GM23338 (cell line): ENCODE measurements around the gene SSB. TPM values are rescaled to one million over a fixed set of nuclear protein-coding genes. Genes with fewer than 3 reads are reported as not detected.

Experiments
- ATAC-seq: fragments of 200-7000 bp; cut with Tn5 transposase; 3 replicates; pipeline ENCODE4 v1.9.1; 2020
- DNase-seq: peaks from one replicate; pipeline ENCODE4 v3.0.0-alpha.2; 2015; ENCODE audit warnings: low spot score
- H2AFZ ChIP-seq: fragments of 200-600 bp; sonication (generic); 2 replicates; pipeline ENCODE4 v1.8.0; 2016; ENCODE audit warnings: antibody characterized with exemption, mild to moderate bottlenecking, moderate library complexity
- H3F3A ChIP-seq: fragments of 200-600 bp; sonication (generic); replicated peaks from 2 replicates; pipeline ENCODE4 v1.8.0; 2017; ENCODE audit warnings: antibody characterized with exemption, mixed run types, low read depth
- H3K27ac ChIP-seq: fragments of 200-600 bp; sonication (generic); 2 replicates; pipeline ENCODE4 v1.6.1; 2016; ENCODE audit warnings: low read depth
- H3K27me3 ChIP-seq: fragments of 200-600 bp; sonication (generic); 2 replicates; pipeline ENCODE4 v1.8.0; 2016; ENCODE audit warnings: mild to moderate bottlenecking, mixed run types, moderate library complexity; ENCODE audit not compliant: insufficient read depth
- H3K36me3 ChIP-seq: fragments of 200-600 bp; sonication (generic); 2 replicates; pipeline ENCODE4 v1.8.0; 2016; ENCODE audit warnings: mild to moderate bottlenecking; ENCODE audit not compliant: insufficient read depth
- H3K4me1 ChIP-seq: fragments of 200-600 bp; sonication (generic); 2 replicates; pipeline ENCODE4 v1.8.0; 2016; ENCODE audit warnings: mild to moderate bottlenecking, moderate library complexity; ENCODE audit not compliant: insufficient read depth
- H3K4me2 ChIP-seq: fragments of 200-600 bp; sonication (generic); 2 replicates; pipeline ENCODE4 v1.7.1; 2017; ENCODE audit warnings: mixed run types
- H3K4me3 ChIP-seq: fragments of 200-600 bp; sonication (generic); 2 replicates; pipeline ENCODE4 v1.6.1; 2016; ENCODE audit warnings: mixed run types
- H3K79me2 ChIP-seq: fragments of 200-600 bp; sonication (generic); replicated peaks from 2 replicates; pipeline ENCODE4 v1.8.0; 2017; ENCODE audit warnings: mild to moderate bottlenecking; ENCODE audit not compliant: insufficient read depth
- H3K9me2 ChIP-seq: fragments of 200-600 bp; sonication (generic); 2 replicates; pipeline ENCODE4 v1.8.0; 2017; ENCODE audit not compliant: insufficient read depth
- H4K20me1 ChIP-seq: fragments of 200-600 bp; sonication (generic); replicated peaks from 2 replicates; pipeline ENCODE4 v1.8.0; 2017; ENCODE audit warnings: mild to moderate bottlenecking; ENCODE audit not compliant: insufficient read depth
- H3K27ac Mint-ChIP-seq: 2 replicates; pipeline ENCODE4 v1.8.0; 2020; ENCODE audit warnings: inconsistent platforms, mild to moderate bottlenecking, moderate library complexity, mixed read lengths
- H3K27me3 Mint-ChIP-seq: 3 replicates; pipeline ENCODE4 v1.8.0; 2022; ENCODE audit warnings: low read depth, mild to moderate bottlenecking, moderate library complexity, mixed read lengths, inconsistent platforms; ENCODE audit not compliant: insufficient read depth, poor library complexity
- H3K36me3 Mint-ChIP-seq: 3 replicates; pipeline ENCODE4 v1.8.0; 2021; ENCODE audit warnings: low read depth, mild to moderate bottlenecking, inconsistent platforms, moderate library complexity, mixed read lengths
- H3K4me1 Mint-ChIP-seq: 3 replicates; pipeline ENCODE4 v1.8.0; 2020; ENCODE audit warnings: mild to moderate bottlenecking, inconsistent platforms, mixed read lengths
- H3K4me3 Mint-ChIP-seq: 3 replicates; pipeline ENCODE4 v1.8.0; 2021; ENCODE audit warnings: moderate library complexity, mild to moderate bottlenecking, inconsistent platforms, mixed read lengths
- H3K9me3 Mint-ChIP-seq: 3 replicates; pipeline ENCODE4 v1.8.0; 2020; ENCODE audit warnings: moderate library complexity, mild to moderate bottlenecking, inconsistent platforms, mixed read lengths
- CREB1 ChIP-seq: fragments of 250-450 bp; sonication (Bioruptor Pico); IDR thresholded peaks from 2 replicates; pipeline ENCODE4 v1.5.0; 2020; ENCODE audit warnings: low read depth, mild to moderate bottlenecking, moderate library complexity
- EZH2 ChIP-seq: fragments of 200-600 bp; sonication (generic); IDR thresholded peaks from one replicate; pipeline ENCODE4 v1.8.0; 2017; ENCODE audit warnings: antibody characterized with exemption, mild to moderate bottlenecking, low read depth; ENCODE audit not compliant: unreplicated experiment
- EZH2phosphoT487 ChIP-seq: fragments of 200-600 bp; sonication (generic); IDR thresholded peaks from one replicate; pipeline ENCODE4 v1.8.1; 2018; ENCODE audit warnings: antibody characterized with exemption; ENCODE audit not compliant: unreplicated experiment
- JUNB ChIP-seq: IDR thresholded peaks from one replicate; pipeline ENCODE4 v1.6.1; 2016; ENCODE audit warnings: antibody characterized with exemption; ENCODE audit not compliant: unreplicated experiment
- NANOG ChIP-seq: IDR thresholded peaks from 2 replicates; pipeline ENCODE4 v1.6.1; 2016; ENCODE audit warnings: antibody characterized with exemption, borderline replicate concordance
- POLR2AphosphoS5 ChIP-seq: IDR thresholded peaks from 2 replicates; pipeline ENCODE4 v1.6.1; 2016; ENCODE audit warnings: antibody characterized with exemption, low read depth
- STAT1 ChIP-seq: IDR thresholded peaks from one replicate; pipeline ENCODE4 v1.6.1; 2016; ENCODE audit warnings: antibody characterized with exemption; ENCODE audit not compliant: unreplicated experiment
- ZNF114 ChIP-seq: fragments of 250-450 bp; sonication (Bioruptor Pico); IDR thresholded peaks from 2 replicates; pipeline ENCODE4 v1.5.0; 2020; ENCODE audit warnings: mild to moderate bottlenecking, moderate library complexity
- ZNF331 ChIP-seq: fragments of 250-450 bp; sonication (Bioruptor Pico); IDR thresholded peaks from 2 replicates; pipeline ENCODE4 v1.5.0; 2020; ENCODE audit warnings: low read depth, mild to moderate bottlenecking, moderate library complexity
- polyA plus RNA-seq: library from polyadenylated mRNA; unstranded; fragments of >200 nt; fragmentation: Nextera tagmentation; extraction: Ambion mirVana; gene quantifications from 2 replicates; pipeline ENCODE4 v1.2.1, GENCODE V29; 2016
- total RNA-seq: library from RNA; depleted of rRNA; stranded (reverse); fragments of >200 nt; shearing (Covaris generic); gene quantifications from 2 replicates; pipeline ENCODE4 v1.2.3, GENCODE V29; 2014
- TF ChIP-seq, protein P1 (sequence below): fragments of 250-450 bp; sonication (Bioruptor Pico); IDR thresholded peaks from 2 replicates; pipeline ENCODE4 v1.5.0; 2020; ENCODE audit warnings: mild to moderate bottlenecking, moderate library complexity
- TF ChIP-seq, protein P2 (sequence below), 2 experiments: fragments of 200-600 bp in 1 of 2; sonication (generic) in 1 of 2; conservative IDR thresholded peaks; 2 replicates each; pipeline versions ENCODE4 v1.5.1 to v1.6.1; 2016 to 2017; ENCODE audit warnings: antibody characterized with exemption in 2 of 2, low read depth in 2 of 2, mild to moderate bottlenecking in 2 of 2, moderate library complexity in 1 of 2
- TF ChIP-seq, protein P3 (sequence below): IDR thresholded peaks from one replicate; pipeline ENCODE4 v1.6.1; 2018; ENCODE audit warnings: antibody characterized with exemption; ENCODE audit not compliant: unreplicated experiment
- TF ChIP-seq, protein P4 (sequence below): IDR thresholded peaks from 2 replicates; pipeline ENCODE4 v1.6.1; 2016; ENCODE audit warnings: antibody characterized with exemption

SSB gene
- total and polyA plus RNA-seq, 2 experiments from 2014 or later: 246 to 1,104 TPM

DNA sequence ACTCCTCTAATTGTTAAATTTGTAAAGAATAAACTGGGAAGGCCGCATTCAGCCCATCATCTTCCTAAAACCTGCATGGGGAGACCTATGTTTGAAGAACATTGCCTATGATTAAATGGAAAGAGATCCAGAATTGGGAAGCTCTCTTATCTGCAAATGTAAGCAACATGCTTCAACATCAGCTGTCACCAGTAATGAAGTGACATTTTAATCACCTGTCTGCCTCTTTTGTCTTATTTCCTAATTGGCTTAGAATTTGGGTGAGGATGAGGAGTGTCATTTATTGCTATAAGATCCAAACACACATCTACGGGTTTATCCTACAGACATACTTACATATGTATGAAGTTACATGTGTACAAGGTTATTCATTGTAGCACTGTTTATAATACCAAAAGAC is 26.0 kb upstream of the SSB start:
- Histone ChIP-seq H3K27ac (no peak overlapping the region), H3K9me2 (no peaks in the 10 kb centered on the region), H3K4me2 (no peak overlapping the region), H3F3A (no peaks in the 10 kb centered on the region), H3K27me3 (no peaks in the 10 kb centered on the region), H3K79me2 (no peaks in the 10 kb centered on the region), H4K20me1 (no peaks in the 10 kb centered on the region), H3K4me1 (peaks cover 2% of the 10 kb centered on the region; the same call in 1 of the 2 replicates), H3K4me3 (no peak overlapping the region), H3K36me3 (no peaks in the 10 kb centered on the region), H2AFZ (no peak overlapping the region)
- peaks cover under 1% of the 10 kb centered on the region; the same call in 2 of the 3 replicates for H3K4me1 Mint-ChIP-seq
- H3K27me3 Mint-ChIP-seq: peaks cover 2% of the 10 kb centered on the region
- H3K4me3 Mint-ChIP-seq: no peak overlapping the region
- no peaks in the 10 kb centered on the region for H3K36me3 Mint-ChIP-seq
- DNase-seq (no peak), ATAC-seq (no peak)
- H3K9me3 Mint-ChIP-seq: no peaks in the 10 kb centered on the region
- TF ChIP-seq STAT1: no peak
- no peak for TF ChIP-seq EZH2
- no peak for TF ChIP-seq NANOG
- TF ChIP-seq, protein P1, sequence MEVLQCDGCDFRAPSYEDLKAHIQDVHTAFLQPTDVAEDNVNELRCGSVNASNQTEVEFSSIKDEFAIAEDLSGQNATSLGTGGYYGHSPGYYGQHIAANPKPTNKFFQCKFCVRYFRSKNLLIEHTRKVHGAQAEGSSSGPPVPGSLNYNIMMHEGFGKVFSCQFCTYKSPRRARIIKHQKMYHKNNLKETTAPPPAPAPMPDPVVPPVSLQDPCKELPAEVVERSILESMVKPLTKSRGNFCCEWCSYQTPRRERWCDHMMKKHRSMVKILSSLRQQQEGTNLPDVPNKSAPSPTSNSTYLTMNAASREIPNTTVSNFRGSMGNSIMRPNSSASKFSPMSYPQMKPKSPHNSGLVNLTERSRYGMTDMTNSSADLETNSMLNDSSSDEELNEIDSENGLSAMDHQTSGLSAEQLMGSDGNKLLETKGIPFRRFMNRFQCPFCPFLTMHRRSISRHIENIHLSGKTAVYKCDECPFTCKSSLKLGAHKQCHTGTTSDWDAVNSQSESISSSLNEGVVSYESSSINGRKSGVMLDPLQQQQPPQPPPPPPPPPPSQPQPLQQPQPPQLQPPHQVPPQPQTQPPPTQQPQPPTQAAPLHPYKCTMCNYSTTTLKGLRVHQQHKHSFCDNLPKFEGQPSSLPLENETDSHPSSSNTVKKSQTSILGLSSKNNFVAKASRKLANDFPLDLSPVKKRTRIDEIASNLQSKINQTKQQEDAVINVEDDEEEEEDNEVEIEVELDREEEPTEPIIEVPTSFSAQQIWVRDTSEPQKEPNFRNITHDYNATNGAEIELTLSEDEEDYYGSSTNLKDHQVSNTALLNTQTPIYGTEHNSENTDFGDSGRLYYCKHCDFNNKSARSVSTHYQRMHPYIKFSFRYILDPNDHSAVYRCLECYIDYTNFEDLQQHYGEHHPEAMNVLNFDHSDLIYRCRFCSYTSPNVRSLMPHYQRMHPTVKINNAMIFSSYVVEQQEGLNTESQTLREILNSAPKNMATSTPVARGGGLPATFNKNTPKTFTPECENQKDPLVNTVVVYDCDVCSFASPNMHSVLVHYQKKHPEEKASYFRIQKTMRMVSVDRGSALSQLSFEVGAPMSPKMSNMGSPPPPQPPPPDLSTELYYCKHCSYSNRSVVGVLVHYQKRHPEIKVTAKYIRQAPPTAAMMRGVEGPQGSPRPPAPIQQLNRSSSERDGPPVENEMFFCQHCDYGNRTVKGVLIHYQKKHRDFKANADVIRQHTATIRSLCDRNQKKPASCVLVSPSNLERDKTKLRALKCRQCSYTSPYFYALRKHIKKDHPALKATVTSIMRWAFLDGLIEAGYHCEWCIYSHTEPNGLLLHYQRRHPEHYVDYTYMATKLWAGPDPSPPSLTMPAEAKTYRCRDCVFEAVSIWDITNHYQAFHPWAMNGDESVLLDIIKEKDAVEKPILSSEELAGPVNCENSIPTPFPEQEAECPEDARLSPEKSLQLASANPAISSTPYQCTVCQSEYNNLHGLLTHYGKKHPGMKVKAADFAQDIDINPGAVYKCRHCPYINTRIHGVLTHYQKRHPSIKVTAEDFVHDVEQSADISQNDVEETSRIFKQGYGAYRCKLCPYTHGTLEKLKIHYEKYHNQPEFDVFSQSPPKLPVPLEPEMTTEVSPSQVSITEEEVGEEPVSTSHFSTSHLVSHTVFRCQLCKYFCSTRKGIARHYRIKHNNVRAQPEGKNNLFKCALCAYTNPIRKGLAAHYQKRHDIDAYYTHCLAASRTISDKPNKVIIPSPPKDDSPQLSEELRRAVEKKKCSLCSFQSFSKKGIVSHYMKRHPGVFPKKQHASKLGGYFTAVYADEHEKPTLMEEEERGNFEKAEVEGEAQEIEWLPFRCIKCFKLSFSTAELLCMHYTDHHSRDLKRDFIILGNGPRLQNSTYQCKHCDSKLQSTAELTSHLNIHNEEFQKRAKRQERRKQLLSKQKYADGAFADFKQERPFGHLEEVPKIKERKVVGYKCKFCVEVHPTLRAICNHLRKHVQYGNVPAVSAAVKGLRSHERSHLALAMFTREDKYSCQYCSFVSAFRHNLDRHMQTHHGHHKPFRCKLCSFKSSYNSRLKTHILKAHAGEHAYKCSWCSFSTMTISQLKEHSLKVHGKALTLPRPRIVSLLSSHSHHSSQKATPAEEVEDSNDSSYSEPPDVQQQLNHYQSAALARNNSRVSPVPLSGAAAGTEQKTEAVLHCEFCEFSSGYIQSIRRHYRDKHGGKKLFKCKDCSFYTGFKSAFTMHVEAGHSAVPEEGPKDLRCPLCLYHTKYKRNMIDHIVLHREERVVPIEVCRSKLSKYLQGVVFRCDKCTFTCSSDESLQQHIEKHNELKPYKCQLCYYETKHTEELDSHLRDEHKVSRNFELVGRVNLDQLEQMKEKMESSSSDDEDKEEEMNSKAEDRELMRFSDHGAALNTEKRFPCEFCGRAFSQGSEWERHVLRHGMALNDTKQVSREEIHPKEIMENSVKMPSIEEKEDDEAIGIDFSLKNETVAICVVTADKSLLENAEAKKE: no peak
- TF ChIP-seq, protein P2, sequence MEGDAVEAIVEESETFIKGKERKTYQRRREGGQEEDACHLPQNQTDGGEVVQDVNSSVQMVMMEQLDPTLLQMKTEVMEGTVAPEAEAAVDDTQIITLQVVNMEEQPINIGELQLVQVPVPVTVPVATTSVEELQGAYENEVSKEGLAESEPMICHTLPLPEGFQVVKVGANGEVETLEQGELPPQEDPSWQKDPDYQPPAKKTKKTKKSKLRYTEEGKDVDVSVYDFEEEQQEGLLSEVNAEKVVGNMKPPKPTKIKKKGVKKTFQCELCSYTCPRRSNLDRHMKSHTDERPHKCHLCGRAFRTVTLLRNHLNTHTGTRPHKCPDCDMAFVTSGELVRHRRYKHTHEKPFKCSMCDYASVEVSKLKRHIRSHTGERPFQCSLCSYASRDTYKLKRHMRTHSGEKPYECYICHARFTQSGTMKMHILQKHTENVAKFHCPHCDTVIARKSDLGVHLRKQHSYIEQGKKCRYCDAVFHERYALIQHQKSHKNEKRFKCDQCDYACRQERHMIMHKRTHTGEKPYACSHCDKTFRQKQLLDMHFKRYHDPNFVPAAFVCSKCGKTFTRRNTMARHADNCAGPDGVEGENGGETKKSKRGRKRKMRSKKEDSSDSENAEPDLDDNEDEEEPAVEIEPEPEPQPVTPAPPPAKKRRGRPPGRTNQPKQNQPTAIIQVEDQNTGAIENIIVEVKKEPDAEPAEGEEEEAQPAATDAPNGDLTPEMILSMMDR (conservative IDR thresholded peaks at IDR 0.05; ENCODE audit: low read depth in 2 of 2): no peak
- TF ChIP-seq CREB1 (CRISPR knock-in tag): no peak
- TF ChIP-seq, protein P3, sequence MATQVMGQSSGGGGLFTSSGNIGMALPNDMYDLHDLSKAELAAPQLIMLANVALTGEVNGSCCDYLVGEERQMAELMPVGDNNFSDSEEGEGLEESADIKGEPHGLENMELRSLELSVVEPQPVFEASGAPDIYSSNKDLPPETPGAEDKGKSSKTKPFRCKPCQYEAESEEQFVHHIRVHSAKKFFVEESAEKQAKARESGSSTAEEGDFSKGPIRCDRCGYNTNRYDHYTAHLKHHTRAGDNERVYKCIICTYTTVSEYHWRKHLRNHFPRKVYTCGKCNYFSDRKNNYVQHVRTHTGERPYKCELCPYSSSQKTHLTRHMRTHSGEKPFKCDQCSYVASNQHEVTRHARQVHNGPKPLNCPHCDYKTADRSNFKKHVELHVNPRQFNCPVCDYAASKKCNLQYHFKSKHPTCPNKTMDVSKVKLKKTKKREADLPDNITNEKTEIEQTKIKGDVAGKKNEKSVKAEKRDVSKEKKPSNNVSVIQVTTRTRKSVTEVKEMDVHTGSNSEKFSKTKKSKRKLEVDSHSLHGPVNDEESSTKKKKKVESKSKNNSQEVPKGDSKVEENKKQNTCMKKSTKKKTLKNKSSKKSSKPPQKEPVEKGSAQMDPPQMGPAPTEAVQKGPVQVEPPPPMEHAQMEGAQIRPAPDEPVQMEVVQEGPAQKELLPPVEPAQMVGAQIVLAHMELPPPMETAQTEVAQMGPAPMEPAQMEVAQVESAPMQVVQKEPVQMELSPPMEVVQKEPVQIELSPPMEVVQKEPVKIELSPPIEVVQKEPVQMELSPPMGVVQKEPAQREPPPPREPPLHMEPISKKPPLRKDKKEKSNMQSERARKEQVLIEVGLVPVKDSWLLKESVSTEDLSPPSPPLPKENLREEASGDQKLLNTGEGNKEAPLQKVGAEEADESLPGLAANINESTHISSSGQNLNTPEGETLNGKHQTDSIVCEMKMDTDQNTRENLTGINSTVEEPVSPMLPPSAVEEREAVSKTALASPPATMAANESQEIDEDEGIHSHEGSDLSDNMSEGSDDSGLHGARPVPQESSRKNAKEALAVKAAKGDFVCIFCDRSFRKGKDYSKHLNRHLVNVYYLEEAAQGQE: no peak
- no peak for TF ChIP-seq EZH2phosphoT487
- no peak for TF ChIP-seq ZNF331 (CRISPR knock-in tag)
- no peak for TF ChIP-seq JUNB
- TF ChIP-seq, protein P4, sequence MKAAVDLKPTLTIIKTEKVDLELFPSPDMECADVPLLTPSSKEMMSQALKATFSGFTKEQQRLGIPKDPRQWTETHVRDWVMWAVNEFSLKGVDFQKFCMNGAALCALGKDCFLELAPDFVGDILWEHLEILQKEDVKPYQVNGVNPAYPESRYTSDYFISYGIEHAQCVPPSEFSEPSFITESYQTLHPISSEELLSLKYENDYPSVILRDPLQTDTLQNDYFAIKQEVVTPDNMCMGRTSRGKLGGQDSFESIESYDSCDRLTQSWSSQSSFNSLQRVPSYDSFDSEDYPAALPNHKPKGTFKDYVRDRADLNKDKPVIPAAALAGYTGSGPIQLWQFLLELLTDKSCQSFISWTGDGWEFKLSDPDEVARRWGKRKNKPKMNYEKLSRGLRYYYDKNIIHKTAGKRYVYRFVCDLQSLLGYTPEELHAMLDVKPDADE: no peak
- no peak for TF ChIP-seq POLR2AphosphoS5
- TF ChIP-seq ZNF114 (CRISPR knock-in tag): no peak
- H3K27ac Mint-ChIP-seq: no peak overlapping the region
